GM18519 (cell line): ENCODE data around the gene SLC7A5.
"Not testable (repeated sequence)": the region's sequence is repeated elsewhere in the genome, so short reads cannot be mapped to it uniquely, and the experiment has no call there.

Experiments used
- ATAC-seq: cut with Tn5 transposase; IDR thresholded peaks from one replicate; pipeline ENCODE4 v1.9.1; 2021; ENCODE audit warnings: mild to moderate bottlenecking, moderate library complexity; ENCODE audit not compliant: unreplicated experiment, low FRiP score

Gene SLC7A5

DNA sequence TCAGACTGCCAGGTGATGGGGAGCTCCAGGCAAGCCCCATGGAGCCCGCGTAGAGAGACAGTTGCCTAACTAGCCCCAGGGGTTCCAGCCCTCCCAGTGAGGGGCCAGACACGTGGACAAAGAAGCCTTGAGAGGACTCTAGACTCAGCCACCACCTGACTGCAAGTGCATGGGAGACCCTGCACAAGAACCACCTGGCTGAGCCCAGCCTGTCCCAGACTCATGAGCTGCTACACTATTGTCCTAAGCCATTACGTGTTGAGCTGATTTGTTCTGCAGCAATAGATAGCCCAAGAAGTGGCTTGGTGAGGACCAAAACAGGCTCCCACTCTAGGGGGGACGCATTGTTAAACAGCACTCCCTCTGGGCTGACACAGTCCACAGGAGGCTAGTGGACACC lies 65.9 kb downstream of the SLC7A5 start:
- no peak for ATAC-seq

GRCh38 chr16:87802670-87803069 lies 66.6 kb downstream of the SLC7A5 start:
- ATAC-seq: no peak

GRCh38 chr16:87801679-87802259 lies 67.5 kb downstream of the SLC7A5 start:
- no peak for ATAC-seq

DNA sequence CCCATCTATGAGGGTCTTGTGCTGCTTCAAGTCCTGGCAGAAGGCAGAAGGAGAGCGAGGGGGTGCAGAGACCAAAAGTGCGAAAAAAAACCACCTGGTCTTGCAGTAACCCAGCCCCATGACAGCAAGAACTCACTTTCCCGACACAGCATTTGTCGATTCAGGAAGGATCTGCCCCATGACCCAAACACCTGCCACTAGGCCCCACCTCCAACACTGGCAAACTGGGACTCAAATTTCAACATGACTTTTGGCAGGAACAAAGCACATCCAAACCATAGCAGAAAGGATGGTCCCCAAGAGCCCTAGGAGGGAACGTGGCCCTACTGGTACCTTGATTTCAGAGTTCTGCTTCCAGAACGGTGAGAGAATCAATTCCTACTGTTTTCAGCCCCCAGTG lies 68.8 kb downstream of the SLC7A5 start:
- no peak for ATAC-seq

- no peak for ATAC-seq
Measured at GRCh38 chr16:87795336-87795735, 74.0 kb downstream of the SLC7A5 start.

DNA sequence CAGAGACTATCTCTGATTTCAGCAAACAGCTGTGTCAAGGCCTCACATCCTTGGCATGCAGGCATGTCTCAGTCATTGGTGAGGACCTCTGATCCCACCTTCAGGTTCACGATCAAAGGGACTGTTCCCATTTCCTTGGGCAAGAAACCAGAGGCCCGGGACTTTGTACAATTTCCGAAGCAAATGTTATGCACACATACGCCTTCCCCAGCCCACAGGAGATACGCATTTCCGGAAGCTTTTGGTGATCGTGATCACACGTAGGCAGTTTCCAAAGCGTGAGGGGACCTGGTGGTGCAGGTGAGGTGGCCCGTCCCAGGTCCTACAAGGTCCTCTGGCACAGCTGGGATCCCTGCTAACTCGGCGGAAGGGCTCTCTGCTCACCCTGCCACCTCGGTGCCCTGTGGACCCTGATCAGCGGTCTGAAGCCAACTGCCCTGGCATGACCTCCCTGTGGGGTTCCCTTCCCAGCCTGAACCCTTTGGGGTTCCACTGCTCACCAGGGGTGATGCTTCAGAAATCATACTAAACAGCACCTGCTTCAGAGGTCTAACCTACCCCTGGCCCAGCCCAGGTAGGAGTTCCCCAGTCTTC lies 74.7 kb downstream of the SLC7A5 start:
- no peak for ATAC-seq

GRCh38 chr16:87792205-87792565 lies 77.1 kb downstream of the SLC7A5 start:
- ATAC-seq: no peak

- no peak for ATAC-seq
Measured at GRCh38 chr16:87791295-87792204, 77.8 kb downstream of the SLC7A5 start.

DNA sequence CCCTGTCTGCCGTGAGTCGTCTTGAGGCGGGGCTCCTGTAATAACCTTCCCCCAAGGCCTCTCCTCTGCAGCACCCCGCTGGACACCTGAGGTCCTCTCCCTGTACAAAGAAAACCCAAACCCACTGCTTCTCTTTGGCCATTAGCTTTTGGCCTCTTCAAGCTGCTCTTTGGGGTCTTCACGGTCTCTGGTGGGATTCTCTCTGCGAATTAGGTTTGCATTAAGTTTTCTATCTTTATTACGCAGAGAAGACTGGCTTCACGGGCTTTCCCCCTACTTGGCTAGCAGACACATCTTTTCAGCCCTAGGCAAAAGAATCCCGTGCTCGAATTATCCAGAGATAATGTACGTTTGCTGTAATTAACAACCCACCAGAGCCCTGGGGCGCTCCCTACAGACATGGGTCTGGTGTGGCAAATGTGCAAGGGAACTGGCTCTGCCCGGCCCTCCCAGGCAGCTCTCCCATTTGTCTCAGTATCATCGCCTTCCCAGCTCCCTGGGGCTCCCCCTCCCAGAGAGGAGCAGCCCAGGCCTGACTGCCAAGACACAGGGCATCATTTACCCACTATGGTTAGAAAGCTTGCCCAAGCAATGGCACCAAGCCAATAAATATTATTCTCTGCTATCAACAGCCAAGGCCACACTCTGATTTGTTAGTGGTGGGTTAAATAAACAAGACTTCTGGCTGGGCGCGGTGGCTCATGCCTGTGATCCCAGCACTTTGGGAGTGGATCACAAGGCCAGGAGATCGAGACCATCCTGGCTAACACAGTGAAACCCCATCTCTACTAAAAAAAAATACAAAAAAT lies 78.8 kb downstream of the SLC7A5 start:
- no peak for ATAC-seq

GRCh38 chr16:87789437-87790291 lies 79.6 kb downstream of the SLC7A5 start:
- ATAC-seq: no peak

DNA sequence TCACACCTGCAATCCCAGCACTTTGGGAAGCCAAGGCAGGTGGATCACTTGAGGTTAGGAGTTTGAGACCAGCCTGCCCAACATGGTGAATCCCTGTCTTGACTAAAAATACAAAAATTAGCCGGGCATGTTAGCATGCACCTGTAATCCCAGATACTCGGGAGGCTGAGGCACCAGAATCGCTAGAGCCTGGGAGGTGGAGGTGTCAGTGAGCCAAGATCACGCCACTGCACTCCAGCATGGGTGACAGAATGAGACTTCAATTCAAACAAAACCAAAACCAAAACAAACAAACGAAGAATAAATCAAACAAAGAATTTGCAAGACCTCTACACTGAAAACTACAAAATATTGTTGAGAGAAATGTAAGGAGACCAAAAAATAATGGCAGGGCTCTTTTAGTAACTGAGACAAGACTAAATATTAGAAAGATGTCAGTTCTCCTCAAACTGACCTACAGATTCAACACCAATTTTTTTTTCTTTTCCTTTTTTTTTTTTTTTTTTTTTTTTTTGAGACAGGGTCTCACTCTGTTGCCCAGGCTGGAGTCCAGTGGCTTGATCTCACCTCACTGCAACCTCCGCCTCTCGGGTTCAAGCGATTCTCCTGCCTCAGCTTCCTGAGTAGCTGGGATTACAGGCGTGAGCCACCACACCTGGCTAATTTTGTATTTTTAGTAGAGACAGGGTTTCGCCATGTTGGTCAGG lies 80.4 kb downstream of the SLC7A5 start:
- ATAC-seq: not testable (repeated sequence)

DNA sequence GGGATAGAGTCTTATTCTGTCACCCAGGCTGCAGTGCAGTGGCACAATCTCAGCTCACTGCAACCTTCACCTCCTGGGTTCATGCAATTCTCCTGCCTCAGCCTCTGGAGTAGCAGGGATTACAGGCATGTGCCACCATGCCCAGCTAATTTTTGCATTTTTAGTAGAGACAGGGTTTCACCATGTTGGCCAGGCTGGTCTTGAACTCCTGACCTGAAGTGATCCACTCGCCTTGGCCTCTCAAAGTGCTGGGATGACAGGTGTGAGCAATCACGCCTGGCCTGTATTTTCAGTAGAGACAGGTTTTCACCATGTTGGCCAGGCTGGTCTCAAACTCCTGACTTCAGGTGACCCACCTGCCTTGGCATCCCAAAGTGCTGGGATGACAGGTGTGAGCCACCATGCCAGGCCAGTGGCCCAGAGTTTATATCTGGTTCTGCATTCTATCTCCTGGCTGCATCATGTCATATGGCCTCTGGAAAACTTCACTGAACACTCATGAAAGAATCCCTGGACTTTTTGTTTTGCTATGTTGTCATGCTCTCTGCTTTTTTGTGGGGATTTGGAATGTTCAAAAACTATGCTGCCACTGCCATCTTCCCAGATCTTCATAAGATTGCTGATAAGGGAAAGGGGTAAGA lies 81.7 kb downstream of the SLC7A5 start:
- ATAC-seq: not testable (repeated sequence)

- ATAC-seq: no peak
Measured at GRCh38 chr16:87784812-87785211, 84.5 kb downstream of the SLC7A5 start.

- ATAC-seq: no peak
Measured at GRCh38 chr16:87782033-87782432, 87.3 kb downstream of the SLC7A5 start.

DNA sequence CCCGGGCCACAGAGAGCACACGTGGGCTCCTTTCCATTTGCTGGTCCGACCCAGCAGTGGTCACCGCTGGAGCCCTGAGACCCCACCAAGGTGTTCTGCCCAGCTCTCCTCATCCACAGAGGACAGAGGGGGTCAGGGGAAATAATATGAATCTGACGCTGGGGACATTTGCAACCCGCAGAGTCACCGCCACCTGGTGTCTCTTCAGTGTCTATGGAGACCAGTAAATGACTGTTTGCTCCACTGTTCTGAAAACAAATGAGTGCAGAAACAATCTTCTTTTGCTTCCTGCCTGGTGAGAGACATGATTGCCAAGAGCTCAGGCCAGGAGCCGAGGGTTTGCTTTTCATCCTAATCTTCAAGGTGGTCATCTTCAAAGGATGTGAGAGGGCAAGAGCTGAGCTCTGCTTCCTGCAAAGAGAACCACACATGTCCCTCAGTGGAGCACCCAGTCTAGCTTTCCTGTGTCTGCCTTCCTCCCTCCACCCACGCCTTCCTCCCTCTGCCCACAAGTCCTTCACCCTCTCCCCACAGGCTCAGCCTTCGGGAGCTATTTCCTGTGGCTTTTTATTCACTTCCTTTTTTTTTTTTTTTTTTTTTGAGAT lies 88.8 kb downstream of the SLC7A5 start:
- ATAC-seq: no peak
